SK-N-SH (cell line): ENCODE results near the gene TGM5. TPM values are rescaled to one million over a fixed set of nuclear protein-coding genes. Genes with fewer than 3 reads are reported as not detected.

Experiments
- CTCF ChIA-PET: fragments of 300-600, 350-600 bp; formaldehyde crosslinking; extraction: SDS; loops from one replicate; lab custom pipeline; 2021; lab: Yijun Ruan, JAX
- POLR2A ChIA-PET: fragments of 350-600 bp; sonication (Branson Sonifier 250); formaldehyde crosslinking; extraction: SDS; loops from one replicate; lab custom pipeline; 2020; ENCODE audit warnings: antibody characterized with exemption, inconsistent platforms; lab: Yijun Ruan, JAX
- DNase-seq: peaks from one replicate; pipeline ENCODE4 v3.0.0; 2012
- H2AFZ ChIP-seq: fragments of 200-600 bp; sonication (generic); 2 replicates; pipeline ENCODE4 v1.8.1; 2016; ENCODE audit warnings: antibody characterized with exemption, mild to moderate bottlenecking, low read depth
- H3F3A ChIP-seq: fragments of 200-600 bp; sonication (generic); replicated peaks from 2 replicates; pipeline ENCODE3; 2016; ENCODE audit warnings: antibody characterized with exemption, mild to moderate bottlenecking; ENCODE audit not compliant: insufficient read depth
- H3K27ac ChIP-seq, 2 experiments: fragments of 200-500 bp in 1 of 2; fragments of 200-600 bp in 1 of 2; sonication (Bioruptor generic) in 1 of 2; sonication (generic), shearing (Covaris generic) in 1 of 2; 2 replicates each; pipeline versions ENCODE4 v1.5.1 to v1.6.1; 2014 to 2016; ENCODE audit warnings: low read depth in 2 of 2, inconsistent platforms in 1 of 2, low read length in 1 of 2, mild to moderate bottlenecking in 1 of 2, mixed read lengths in 1 of 2
- H3K27me3 ChIP-seq: fragments of 200-600 bp; sonication (generic), shearing (Covaris generic); 2 replicates; pipeline ENCODE4 v1.6.1; 2016; ENCODE audit warnings: mixed run types; ENCODE audit not compliant: insufficient read depth
- H3K36me3 ChIP-seq, 2 experiments: fragments of 200-500 bp in 1 of 2; fragments of 200-600 bp in 1 of 2; sonication (Bioruptor generic) in 1 of 2; sonication (generic) in 1 of 2; replicated peaks in 1 of 2; 2 replicates each; pipeline versions ENCODE3 to v1.5.1; 2014 to 2016; ENCODE audit warnings: low read length in 1 of 2, mild to moderate bottlenecking in 1 of 2; ENCODE audit not compliant: insufficient read depth in 2 of 2, control insufficient read depth in 1 of 2
- H3K4me1 ChIP-seq, 2 experiments: fragments of 200-500 bp in 1 of 2; fragments of 200-600 bp in 1 of 2; sonication (Bioruptor generic) in 1 of 2; sonication (generic), shearing (Covaris generic) in 1 of 2; 2 replicates each; pipeline versions ENCODE4 v1.5.1 to v1.6.1; 2014 to 2016; ENCODE audit warnings: low read depth in 1 of 2, low read length in 1 of 2, mixed run types in 1 of 2; ENCODE audit not compliant: insufficient read depth in 2 of 2, control insufficient read depth in 1 of 2
- H3K4me2 ChIP-seq: fragments of 200-600 bp; sonication (generic), shearing (Covaris generic); 2 replicates; pipeline ENCODE4 v1.6.1; 2017; ENCODE audit warnings: mixed run types
- H3K4me3 ChIP-seq, 2 experiments: fragments of 200-500 bp in 1 of 2; fragments of 200-600 bp in 1 of 2; sonication (Bioruptor generic) in 1 of 2; sonication (generic), shearing (Covaris generic) in 1 of 2; 2 replicates each; pipeline versions ENCODE4 v1.5.1 to v1.8.1; 2014 to 2016; ENCODE audit warnings: low read depth in 2 of 2, inconsistent platforms in 1 of 2, low read length in 1 of 2, mild to moderate bottlenecking in 1 of 2, mixed read lengths in 1 of 2, moderate library complexity in 1 of 2
- H3K79me2 ChIP-seq: fragments of 200-600 bp; sonication (generic); 2 replicates; pipeline ENCODE4 v1.8.1; 2017; ENCODE audit warnings: mild to moderate bottlenecking; ENCODE audit not compliant: insufficient read depth
- H3K9ac ChIP-seq: fragments of 200-600 bp; sonication (generic); 2 replicates; pipeline ENCODE4 v1.6.1; 2017; ENCODE audit warnings: mixed run types
- H3K9me2 ChIP-seq: fragments of 200-600 bp; sonication (generic); 2 replicates; pipeline ENCODE4 v1.6.1; 2017; ENCODE audit warnings: mixed run types
- H3K9me3 ChIP-seq: fragments of 200-600 bp; sonication (generic); 2 replicates; pipeline ENCODE4 v1.6.1; 2017; ENCODE audit warnings: mixed run types, mild to moderate bottlenecking, moderate library complexity
- H4K20me1 ChIP-seq: fragments of 200-600 bp; sonication (generic); 2 replicates; pipeline ENCODE4 v1.6.1; 2017; ENCODE audit warnings: mild to moderate bottlenecking, mixed run types; ENCODE audit not compliant: insufficient read depth
- MEF2A ChIP-seq: IDR thresholded peaks from 2 replicates; pipeline ENCODE4 v1.4.0; 2012; ENCODE audit warnings: low read depth, borderline replicate concordance
- REST ChIP-seq: IDR thresholded peaks from 2 replicates; pipeline ENCODE4 v1.6.1; 2012; ENCODE audit warnings: mild to moderate bottlenecking, low read depth, low read length, moderate library complexity
- SIN3A ChIP-seq: IDR thresholded peaks from 2 replicates; pipeline ENCODE4 v1.6.1; 2012; ENCODE audit warnings: low read depth, mild to moderate bottlenecking, low read length, moderate library complexity, borderline replicate concordance
- SMC3 ChIP-seq: IDR thresholded peaks from 2 replicates; pipeline ENCODE4 v1.6.1; 2012; ENCODE audit warnings: low read depth, low read length, improper control_type of control experiment
- TAF1 ChIP-seq: IDR thresholded peaks from 2 replicates; pipeline ENCODE4 v1.6.1; 2012; ENCODE audit warnings: low read depth, mild to moderate bottlenecking, low read length, moderate library complexity, borderline replicate concordance
- YY1 ChIP-seq: IDR thresholded peaks from 2 replicates; pipeline ENCODE4 v1.4.0; 2012; ENCODE audit warnings: low read depth, mild to moderate bottlenecking
- WGBS: methylation state at CpG from one replicate; pipeline ENCODE4 v1.1.6; 2017; ENCODE audit warnings: low lambda C conversion rate; 5-methylcytosine and 5-hydroxymethylcytosine counted together
- polyA plus RNA-seq, 3 experiments: library from polyadenylated mRNA; depleted of rRNA; stranded (reverse); fragments of >200 nt; gene quantifications; 2 replicates each; pipeline ENCODE4 v1.2.3, GENCODE V29; 2012

TGM5 gene
- polyA plus RNA-seq, 1 of the 3 experiments (the other 2 are of a cell fraction), result not detected

- no peak for TF ChIP-seq REST
- TF ChIP-seq YY1, result no peak
- TF ChIP-seq, all 33 proteins: peak for 0
Observed at GRCh38 chr15:43314171-43314570, 47.4 kb upstream of the TGM5 start (continued).

GRCh38 chr15:43312378-43312777 lies 45.6 kb upstream of the TGM5 start:
- Histone ChIP-seq H3K9me3 (no peaks in the 10 kb centered on the region), H3F3A (no peaks in the 10 kb centered on the region), H3K9me2 (no peaks in the 10 kb centered on the region), H3K27me3 (peaks cover 36% of the 10 kb centered on the region; the same call in 1 of the 2 replicates), H3K27ac (no peak overlapping the region), H3K9ac (no peak overlapping the region), H3K4me2 (no peak overlapping the region), H3K36me3 (no peaks in the 10 kb centered on the region), H3K4me1 (no peaks in the 10 kb centered on the region), H2AFZ (no peak overlapping the region), H4K20me1 (no peaks in the 10 kb centered on the region), H3K79me2 (no peaks in the 10 kb centered on the region), H3K4me3 (no peak overlapping the region)
- 19% methylated on average over 4 of the region's 4 CpGs for WGBS
- no peak for DNase-seq
- ChIA-PET POLR2A (no interaction called here), CTCF (interaction anchor here (1.2 kb wide), 1 partner anchor 87 kb away, joined by 3 read pairs; no protein-coding TSS in a partner anchor)
- no peak for TF ChIP-seq TAF1

- Histone ChIP-seq H3K9me3 (no peaks in the 10 kb centered on the region), H3K4me1 (no peaks in the 10 kb centered on the region), H2AFZ (no peak within 1 kb of the TSS), H3K9me2 (no peaks in the 10 kb centered on the region), H3K79me2 (no peaks in the 10 kb centered on the region), H3F3A (no peaks in the 10 kb centered on the region), H4K20me1 (no peaks in the 10 kb centered on the region), H3K27ac (no peak within 1 kb of the TSS), H3K4me2 (no peak within 1 kb of the TSS), H3K9ac (no peak within 1 kb of the TSS), H3K36me3 (no peaks in the 10 kb centered on the region), H3K27me3 (peaks cover 4% of the 10 kb centered on the region; the same call in 1 of the 2 replicates)
- 64% methylated on average over 11 of the region's 11 CpGs for WGBS
- CTCF ChIA-PET, result interaction anchor here (0.7 to 2.6 kb wide), 3 partner anchors 17 to 168 kb away, joined by 3 to 20 read pairs (median 3); no protein-coding TSS in a partner anchor
- POLR2A ChIA-PET, result no interaction called here
- TF ChIP-seq MEF2A (no peak), SIN3A (no peak), SMC3 (no peak)
- TF ChIP-seq, all 33 proteins: peak for 0
- DNase-seq, result no peak
- no peak within 1 kb of the TSS for H3K4me3 ChIP-seq
Observed at GRCh38 chr15:43302205-43302817, 35.6 kb upstream of the TGM5 start, which contains the start of gene TGM7. TSS of gene TGM7 (minus strand) at chr15:43302255.
